NCI-H1105 treated with DMSO at 0.1 percent for 48 hours (cell line): Measurements from ENCODE around the gene KIF1A.

ENCODE experiments used
- DNase-seq: peaks from one replicate; lab custom pipeline; 2025; lab: John Stamatoyannopoulos, UW

The KIF1A gene, protein sequence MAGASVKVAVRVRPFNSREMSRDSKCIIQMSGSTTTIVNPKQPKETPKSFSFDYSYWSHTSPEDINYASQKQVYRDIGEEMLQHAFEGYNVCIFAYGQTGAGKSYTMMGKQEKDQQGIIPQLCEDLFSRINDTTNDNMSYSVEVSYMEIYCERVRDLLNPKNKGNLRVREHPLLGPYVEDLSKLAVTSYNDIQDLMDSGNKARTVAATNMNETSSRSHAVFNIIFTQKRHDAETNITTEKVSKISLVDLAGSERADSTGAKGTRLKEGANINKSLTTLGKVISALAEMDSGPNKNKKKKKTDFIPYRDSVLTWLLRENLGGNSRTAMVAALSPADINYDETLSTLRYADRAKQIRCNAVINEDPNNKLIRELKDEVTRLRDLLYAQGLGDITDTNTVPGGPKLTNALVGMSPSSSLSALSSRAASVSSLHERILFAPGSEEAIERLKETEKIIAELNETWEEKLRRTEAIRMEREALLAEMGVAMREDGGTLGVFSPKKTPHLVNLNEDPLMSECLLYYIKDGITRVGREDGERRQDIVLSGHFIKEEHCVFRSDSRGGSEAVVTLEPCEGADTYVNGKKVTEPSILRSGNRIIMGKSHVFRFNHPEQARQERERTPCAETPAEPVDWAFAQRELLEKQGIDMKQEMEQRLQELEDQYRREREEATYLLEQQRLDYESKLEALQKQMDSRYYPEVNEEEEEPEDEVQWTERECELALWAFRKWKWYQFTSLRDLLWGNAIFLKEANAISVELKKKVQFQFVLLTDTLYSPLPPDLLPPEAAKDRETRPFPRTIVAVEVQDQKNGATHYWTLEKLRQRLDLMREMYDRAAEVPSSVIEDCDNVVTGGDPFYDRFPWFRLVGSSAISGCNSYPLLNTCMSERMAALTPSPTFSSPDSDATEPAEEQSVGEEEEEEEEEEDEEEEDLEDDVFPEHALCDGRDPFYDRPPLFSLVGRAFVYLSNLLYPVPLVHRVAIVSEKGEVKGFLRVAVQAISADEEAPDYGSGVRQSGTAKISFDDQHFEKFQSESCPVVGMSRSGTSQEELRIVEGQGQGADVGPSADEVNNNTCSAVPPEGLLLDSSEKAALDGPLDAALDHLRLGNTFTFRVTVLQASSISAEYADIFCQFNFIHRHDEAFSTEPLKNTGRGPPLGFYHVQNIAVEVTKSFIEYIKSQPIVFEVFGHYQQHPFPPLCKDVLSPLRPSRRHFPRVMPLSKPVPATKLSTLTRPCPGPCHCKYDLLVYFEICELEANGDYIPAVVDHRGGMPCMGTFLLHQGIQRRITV (N-terminal part only)

DNA sequence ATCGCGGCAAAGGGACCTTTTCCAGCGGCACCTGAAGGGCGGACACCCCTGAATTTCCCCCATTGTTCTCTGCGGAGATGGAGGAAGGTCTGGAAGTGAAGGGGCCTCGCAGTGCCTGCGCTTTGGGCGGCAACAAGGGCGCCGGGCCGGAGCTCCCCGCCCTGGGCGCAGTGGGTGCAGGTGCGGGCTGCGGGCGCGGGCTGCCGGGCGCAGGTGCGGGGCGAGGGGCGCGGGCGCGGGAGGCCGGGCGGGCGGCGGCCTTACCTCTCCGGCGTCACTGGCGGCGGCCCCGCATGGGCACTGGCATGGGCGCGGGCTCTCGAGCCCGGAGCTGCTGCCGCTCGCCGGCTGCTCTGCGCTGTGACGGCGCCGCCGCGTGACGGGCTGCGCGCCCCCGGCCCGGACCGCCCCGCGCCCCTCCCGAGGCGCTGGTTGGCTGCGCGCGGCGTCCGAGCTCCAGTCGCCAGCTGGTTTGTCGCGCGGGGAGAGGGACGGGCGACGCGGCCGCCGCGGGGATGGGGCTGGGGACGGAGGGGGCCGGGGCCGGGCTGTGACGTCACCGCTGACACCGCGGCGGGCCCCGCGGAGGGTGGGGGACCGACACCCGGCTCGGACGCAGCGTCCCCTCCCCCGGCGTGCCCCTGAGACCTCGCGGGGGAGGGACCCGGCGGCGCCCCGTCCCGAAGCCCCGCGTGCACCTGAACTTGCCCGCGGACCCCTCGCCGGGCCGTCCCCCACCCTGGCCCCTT lies at the start of gene KIF1A:
Gene KIF1A, minus strand, starts transcription at position 362 of the 749 bp plus-strand sequence. CDS start 22,467 bp downstream, outside the sequence.
- DNase-seq, result peak; percentile 78

DNA sequence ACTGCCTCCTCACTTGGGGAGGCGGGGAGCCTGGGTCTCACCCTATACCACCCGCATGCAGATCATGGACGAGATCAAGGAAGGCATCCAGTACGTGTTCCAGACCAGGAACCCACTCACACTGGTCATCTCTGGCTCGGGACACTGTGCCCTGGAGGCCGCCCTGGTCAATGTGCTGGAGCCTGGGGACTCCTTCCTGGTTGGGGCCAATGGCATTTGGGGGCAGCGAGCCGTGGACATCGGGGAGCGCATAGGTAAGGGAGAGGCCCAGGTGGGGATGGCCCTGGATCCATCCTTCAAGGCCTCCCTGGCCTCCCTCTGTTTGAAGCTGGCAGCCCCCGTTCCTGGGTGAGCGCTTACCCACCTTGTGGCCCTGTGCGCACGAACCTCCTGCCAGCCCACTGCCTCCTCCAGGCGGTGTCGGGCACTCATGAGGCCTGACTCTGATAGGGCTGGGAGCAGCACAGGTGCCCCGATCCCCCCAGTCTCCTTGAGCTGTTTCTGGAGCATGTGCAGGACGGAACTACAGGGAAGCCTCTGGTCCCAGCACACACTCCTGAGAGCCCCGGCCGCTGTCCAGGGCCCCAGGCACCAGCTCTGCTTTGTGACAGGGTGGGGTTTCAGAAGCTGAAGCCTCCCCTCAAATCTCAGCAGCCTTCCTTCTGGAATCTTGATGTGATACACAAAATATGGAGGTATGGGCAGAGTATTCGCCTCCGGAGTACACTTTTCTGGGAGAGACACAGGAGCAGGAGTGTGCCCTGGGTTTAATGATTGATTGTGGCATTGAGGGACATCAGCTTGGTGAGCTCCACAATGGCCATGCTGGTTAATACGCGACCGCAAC lies 49.3 kb upstream of the KIF1A start:
- no peak for DNase-seq

DNA sequence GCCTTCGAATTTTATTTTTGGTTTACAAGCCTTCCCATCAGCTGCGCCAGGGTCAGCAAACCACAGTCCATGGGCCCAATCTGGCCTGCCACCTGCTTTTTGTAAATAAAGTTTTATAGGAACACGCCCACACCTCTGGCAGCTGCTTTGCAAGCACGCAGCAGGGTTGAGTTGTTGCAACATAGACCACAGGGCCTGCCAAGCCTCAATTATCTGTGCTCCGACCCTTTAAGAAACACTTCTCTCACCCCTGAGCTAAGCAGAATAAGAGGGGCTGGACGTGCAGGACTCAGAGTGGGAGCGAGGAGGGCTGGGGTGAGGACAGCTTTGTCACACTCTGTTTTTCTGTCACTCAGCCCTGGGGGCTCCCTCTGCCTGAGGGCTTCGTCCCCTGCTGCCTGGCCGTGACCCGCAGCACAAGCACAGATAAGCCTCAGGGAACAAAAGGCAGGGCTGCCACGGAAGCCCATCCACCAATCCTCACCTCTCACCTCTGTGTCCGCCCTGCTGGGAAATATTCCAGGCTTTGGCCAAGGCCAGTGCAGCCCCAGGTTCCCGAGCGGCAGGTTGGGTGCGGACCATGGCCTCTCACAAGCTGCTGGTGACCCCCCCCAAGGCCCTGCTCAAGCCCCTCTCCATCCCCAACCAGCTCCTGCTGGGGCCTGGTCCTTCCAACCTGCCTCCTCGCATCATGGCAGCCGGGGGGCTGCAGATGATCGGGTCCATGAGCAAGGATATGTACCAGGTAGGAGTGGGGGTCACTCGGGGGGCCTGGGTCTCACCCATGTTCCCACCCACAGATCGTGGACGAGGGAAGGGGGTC lies 48.5 kb upstream of the KIF1A start, which contains the start of gene AGXT:
Gene AGXT, plus strand, starts transcription at position 539 of the 823 bp plus-strand sequence. Its CDS starts 42 bp downstream, at position 581.
- no peak for DNase-seq

DNA sequence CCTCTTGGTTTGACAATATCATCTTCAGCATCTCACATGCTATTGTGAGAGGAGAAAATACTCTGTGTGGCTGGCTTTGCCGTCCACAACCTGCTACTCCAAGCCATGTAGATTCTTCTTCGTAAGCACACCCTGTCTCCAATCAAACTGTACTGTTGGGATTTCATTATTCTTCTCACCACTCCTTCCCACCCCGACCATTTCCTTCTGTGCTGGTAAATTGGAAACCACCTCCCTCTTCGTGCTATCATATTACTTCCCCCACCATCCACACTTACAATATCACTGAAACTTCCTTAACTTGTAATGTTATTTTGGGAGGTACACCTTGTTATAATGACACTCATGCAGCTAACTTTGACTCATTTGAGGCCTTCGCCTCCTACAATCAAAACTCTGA lies 45.4 kb upstream of the KIF1A start:
- DNase-seq, result no peak

DNA sequence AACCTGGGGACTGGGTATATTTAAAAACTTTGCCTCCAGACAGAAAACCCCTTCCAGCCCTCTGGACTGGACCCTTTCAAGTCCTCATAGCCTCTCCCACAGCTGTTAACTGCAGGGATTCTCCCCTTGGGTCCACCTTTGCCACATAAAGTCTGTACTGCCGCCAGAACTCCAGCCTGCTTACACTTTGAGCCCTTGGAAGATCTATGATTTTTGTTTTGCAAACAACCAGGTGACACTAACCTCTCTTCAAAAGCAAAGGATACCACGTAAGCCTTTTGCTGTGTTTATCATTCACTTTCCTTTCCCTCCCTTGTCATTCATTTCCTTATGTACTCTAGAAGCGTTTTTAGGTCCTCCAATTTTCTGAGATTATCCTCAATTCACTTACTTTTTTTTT lies 44.5 kb upstream of the KIF1A start:
- no peak for DNase-seq

DNA sequence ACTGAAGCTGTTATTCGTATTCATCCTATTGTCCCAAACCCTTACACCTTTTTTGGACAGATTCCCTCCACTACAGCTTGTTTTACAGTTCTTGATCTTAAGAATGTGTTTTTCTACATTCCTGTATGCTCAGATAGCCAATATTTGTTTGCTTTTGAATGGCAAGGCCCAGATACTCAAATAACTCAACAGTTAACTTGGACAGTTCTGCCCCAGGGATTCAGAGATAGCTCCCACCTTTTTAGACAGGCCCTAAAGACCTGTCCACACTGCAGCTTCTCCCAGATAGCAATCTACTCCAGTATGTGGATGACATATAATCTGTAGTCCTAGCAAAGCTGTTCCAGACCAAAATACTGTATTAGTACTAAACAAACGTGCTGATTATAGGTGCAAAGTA lies 41.5 kb upstream of the KIF1A start:
- no peak for DNase-seq

DNA sequence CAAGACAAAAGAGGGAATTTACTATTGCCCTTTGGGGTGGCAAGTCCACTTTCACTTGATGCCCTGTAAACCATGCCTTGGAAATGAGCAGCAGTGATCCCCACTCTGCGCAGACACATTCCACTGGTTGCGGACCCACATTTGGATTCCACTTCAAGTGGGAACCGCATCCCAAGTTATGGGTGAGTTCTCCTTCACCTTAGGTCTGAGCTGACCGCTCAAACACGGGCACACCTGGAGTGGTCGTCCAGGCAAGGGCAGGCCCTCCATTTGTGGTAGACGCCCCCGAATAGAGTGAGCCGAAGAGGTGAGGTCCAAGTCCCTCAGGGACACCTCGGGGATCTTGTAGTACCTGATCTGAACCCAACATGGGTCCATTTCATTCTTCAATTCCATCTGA lies 38.9 kb upstream of the KIF1A start:
- DNase-seq, result no peak

DNA sequence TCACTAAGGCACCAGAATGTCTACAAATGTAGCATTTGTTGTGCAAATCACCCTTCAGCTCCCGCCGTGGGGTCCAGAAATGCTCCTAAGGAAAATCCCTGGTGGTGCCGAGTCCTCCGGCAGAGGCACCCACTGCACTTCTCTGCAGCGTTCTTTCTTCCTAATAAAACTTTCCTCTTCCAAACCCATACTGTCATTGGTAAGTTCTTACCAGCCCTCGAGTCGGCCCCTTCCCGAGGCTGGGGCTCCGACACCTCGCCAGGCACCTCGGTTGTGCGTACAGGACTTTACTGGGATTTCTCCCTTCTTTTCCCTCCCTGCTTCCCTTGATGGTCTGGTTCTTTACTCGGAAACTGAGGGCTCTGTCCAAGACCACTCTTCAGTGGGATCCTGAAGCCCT lies 38.3 kb upstream of the KIF1A start:
- DNase-seq, result no peak

DNA sequence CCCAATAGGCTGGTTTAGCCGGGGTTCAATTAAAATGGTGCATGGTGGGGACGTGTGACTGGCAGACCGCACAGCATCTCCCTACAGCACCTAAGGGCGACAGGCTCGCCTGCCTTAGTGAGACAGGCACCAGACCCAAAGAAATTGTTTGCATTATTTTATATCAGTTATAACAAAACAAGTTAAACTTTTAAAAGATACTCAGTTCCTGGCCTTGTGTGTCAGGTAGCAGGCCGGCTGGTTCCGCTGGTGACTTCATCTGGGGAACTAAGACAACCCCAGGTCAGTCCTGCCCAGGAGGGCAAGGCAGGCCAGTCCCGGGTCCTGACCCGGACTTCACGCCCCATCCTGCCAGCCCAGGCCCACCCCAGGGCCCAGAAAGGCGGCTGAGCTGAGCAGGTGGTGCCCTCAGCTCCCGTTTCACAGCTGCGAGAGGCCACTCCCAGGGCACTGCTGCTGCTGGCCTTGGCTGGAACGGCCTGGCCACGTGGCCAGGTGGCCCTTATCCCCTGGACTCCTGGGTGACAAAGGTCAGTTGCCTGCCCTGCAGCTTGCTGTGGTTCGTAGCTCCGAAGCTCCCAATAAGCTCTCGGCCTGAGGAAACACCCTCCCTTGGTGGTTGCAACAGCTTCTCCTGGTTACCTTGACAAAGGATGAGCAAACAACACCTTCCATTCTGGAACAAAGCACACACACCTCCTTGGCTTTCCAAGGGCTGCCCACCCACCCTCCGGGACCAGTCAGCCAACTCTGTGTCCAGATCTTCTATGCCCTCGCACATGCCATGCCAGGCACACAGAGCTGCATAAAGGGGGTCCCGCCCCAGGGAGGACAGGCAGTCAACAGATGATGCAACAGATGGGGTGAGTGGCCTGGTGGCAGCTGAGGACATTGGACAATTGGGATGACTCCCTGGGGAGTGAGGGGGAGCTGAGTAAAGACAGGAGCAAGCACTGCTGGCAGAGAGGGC lies 37.3 kb upstream of the KIF1A start:
- no peak for DNase-seq

DNA sequence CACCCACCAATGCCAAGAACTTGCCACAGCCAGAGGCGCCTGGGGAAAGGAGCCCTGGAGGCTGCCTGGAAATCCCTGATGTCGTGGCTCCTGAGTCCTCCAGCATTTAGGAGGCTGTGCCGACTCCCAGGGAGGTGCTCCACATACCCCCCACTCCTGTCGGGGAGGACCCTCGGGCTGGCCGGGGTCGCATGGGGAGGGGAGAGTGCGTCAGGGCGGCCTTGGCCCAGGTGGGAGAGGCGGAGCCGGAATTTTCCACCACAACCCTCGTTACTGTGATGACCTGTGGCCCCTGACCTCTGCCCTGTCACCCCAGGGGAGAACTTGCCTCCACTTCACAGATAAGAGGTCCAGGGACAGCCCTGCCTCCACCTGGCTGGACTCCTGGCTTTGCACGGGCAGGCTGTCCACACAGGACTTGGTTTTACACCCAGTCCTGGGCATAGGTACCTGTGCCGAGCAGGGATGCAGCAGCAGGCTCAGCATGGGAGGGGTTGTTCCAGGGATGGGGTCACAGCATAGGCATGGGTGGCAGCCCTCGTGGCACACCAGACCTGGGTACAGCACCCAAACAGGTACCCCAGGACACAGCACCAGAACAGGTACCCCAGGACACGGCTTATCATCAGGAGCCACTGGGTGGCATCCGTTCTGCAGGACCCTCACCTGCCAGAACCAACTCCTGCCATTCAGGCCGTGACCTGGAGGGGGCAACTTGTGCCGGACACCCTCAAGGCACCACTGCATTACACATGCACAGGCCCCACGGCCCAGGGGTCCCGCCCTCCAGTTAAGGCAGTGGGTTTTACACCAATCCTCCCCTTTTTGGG lies 36.3 kb upstream of the KIF1A start:
- no peak for DNase-seq

DNA sequence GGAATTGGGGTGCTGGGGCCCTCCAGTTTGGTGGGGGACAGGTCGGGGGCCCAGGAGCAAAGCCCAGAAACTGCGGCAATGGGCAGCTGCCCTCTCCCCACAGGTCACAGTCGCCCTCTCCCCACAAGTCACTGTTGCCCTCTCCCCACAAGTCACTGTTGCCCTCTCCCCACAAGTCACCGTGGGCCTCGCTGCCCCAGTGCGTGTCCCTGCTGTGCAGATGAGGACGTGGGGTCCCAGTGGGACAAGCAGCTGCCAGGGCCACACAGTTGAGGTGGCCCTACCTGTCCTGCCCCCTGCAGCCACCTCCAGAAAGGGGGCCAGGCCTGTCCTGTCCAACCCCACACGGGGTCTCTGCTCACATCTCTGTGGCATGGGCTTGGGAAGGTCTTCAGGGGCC lies 35.7 kb upstream of the KIF1A start:
- DNase-seq, result no peak

DNA sequence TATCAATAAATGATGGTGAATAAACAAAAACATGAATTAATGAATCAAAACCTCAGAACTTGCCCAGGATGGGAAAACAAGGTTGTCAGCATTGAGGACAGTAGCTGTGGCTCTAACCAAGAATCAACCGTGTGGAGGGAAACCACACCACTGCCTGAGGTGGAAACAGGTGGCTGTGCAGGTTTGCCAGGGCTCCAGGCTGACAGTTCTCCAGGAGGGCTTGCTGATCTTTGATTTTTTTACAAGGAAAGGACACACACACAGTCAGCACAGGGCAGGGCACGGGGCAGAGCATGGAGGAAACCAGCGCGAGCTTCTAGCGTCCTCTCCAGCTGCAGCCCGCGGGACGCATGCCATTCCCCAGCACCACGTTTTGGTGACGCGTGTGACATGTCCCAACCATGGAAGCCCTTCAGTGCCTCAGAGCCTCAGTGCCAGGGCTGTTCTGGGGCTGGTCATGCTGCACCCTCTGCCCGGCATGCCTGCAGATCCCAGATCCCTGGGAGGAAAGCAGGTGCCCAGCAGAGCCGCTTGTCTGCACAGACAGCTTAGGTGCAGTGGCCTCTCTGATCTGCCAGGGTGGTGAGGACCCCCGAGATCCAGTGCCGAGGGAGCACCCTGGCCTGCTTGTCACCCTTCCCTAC lies 32.8 kb upstream of the KIF1A start:
- no peak for DNase-seq

DNA sequence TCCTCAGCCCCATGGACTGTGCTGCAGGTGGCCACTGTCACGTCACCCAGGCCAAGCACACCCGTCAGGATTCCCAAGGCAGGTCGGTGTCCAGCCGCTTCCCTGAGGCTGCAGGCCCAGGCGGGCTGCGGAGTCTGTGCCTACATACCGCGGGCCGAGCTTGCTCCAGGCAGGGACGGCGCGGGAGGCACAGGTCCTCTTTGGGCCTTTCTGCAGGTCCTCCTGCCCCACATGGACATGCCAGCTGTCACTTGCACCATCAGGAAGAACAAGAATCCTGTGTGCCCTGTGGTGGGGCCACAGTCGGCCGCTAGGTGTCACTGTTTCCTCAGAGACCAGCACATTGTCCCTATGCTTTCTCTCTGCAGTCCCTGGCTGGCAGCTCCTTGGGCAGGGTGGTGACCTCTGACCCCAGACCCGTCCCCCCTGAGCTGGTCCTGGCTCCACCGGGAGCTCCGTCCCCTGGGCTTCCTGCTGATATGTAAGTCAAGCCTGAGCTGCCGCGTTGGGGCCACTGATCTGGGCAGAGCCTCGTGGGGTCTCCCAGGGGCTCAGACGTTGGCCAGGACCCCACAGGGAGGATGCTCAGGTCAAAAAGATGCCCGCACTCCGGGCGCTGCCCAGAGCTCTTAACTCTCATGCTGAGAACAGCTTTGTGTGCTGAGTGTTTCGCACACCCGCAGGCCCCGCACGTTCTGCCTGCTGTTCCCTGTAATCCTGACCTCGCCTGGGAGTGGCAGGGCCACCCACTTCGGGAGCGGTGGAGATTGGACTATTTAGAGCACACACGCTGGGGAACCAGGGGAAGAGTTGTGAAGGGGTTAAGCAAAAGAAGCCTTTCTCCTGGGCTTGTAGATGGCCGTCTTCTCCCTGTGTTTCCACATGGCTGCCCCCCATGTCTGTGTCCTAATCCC lies 31.3 kb upstream of the KIF1A start:
- peak; percentile 41 for DNase-seq

DNA sequence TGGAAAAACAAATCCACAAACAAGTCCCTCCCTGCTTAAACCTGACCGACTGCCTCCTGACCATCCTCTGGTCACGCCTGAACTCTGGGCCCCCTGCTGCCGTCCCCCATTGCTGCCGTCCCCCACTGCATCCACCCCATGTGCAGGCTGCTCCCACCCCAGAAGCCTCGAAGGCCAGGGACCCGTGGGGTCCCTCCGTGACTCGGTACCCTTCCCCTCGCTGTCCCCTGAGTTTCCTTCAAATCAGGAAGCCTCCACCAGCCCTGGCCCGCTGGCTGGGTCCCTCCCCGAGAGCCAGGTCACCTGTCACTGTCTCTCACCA lies 30.7 kb upstream of the KIF1A start:
- DNase-seq, result no peak

DNA sequence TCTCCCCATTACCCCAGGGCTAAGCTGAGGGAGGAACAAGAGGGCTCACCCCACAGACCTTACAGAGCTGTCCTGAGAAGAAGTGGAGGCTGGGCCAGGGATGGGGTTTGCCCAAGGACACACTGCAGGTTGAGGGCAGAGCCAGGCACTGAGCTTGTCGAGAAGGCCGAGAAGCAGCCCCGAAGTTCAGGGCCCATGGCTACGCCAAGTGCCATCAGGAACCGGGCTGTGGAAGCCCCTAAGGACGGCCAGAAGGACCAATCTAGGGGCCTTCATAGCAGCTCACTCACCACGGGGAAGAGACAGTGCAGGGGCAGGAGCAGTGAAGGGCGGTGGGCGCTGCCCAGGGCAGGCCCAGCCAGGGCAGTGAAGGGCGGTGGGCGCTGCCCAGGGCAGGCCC lies 30.0 kb upstream of the KIF1A start:
- no peak for DNase-seq
